ENCODE results near the gene ZNF311.

The ZNF311 gene

GRCh38 chr6:29017428-29017802, 12.3 kb upstream of the ZNF311 start:
- TF ChIP-seq EZH2 (IDR thresholded peaks at IDR 0.05) (no peak), FOXP2 (optimal IDR thresholded peaks at IDR 0.05; ENCODE audit: control extremely low read depth, extremely low read length, insufficient read depth) (no peak), POLR2AphosphoS5 (IDR thresholded peaks at IDR 0.05; ENCODE audit: borderline replicate concordance, low read depth, low read length) (no peak)
- Histone ChIP-seq H3K9me3 (ENCODE audit: low read depth, low read length) (no peaks in the 10 kb centered on the region), H3K4me3 (peak overlapping the region; percentile 94; the same call in 1 of the 2 replicates), H3K9ac (ENCODE audit: insufficient read length) (no peak overlapping the region), H3K27ac (no peak overlapping the region), H3K36me3 (ENCODE audit: insufficient read depth, low read length) (no peaks in the 10 kb centered on the region)
- no peak for DNase-seq (ENCODE audit: low read depth, low spot score)

- no peaks in the 10 kb centered on the region for H3K36me3 ChIP-seq (ENCODE audit: insufficient read depth, low read length)
- H3K27ac ChIP-seq, result no peak overlapping the region
- TF ChIP-seq POLR2AphosphoS5 (IDR thresholded peaks at IDR 0.05; ENCODE audit: borderline replicate concordance, low read depth, low read length), result no peak
- no peak for TF ChIP-seq EZH2 (IDR thresholded peaks at IDR 0.05)
- TF ChIP-seq FOXP2 (optimal IDR thresholded peaks at IDR 0.05; ENCODE audit: control extremely low read depth, extremely low read length, insufficient read depth), result no peak
- no peaks in the 10 kb centered on the region for H3K9me3 ChIP-seq (ENCODE audit: low read depth, low read length)
- DNase-seq (ENCODE audit: low read depth, low spot score), result peak; percentile 61
- peak overlapping the region; percentile 32 for H3K9ac ChIP-seq (ENCODE audit: insufficient read length)
- H3K4me3 ChIP-seq, result peak overlapping the region; percentile 94
These were observed 11.7 kb upstream of the ZNF311 start for GRCh38 chr6:29016559-29017427.

GRCh38 chr6:29014729-29015608, 9.9 kb upstream of the ZNF311 start:
- Histone ChIP-seq H3K4me3 (peak overlapping the region; percentile 38), H3K9ac (ENCODE audit: insufficient read length) (no peak overlapping the region), H3K36me3 (ENCODE audit: insufficient read depth, low read length) (no peaks in the 10 kb centered on the region), H3K9me3 (ENCODE audit: low read depth, low read length) (no peaks in the 10 kb centered on the region), H3K27ac (no peak overlapping the region)
- no peak for TF ChIP-seq FOXP2 (optimal IDR thresholded peaks at IDR 0.05; ENCODE audit: control extremely low read depth, extremely low read length, insufficient read depth)
- no peak for TF ChIP-seq EZH2 (IDR thresholded peaks at IDR 0.05)
- no peak for TF ChIP-seq POLR2AphosphoS5 (IDR thresholded peaks at IDR 0.05; ENCODE audit: borderline replicate concordance, low read depth, low read length)
- DNase-seq (ENCODE audit: low read depth, low spot score), result no peak

- Histone ChIP-seq H3K27ac (no peak overlapping the region), H3K4me3 (peak overlapping the region; percentile 77), H3K36me3 (ENCODE audit: insufficient read depth, low read length) (no peaks in the 10 kb centered on the region), H3K9ac (ENCODE audit: insufficient read length) (no peak overlapping the region), H3K9me3 (ENCODE audit: low read depth, low read length) (no peaks in the 10 kb centered on the region)
- no peak for DNase-seq (ENCODE audit: low read depth, low spot score)
- no peak for TF ChIP-seq POLR2AphosphoS5 (IDR thresholded peaks at IDR 0.05; ENCODE audit: borderline replicate concordance, low read depth, low read length)
- TF ChIP-seq FOXP2 (optimal IDR thresholded peaks at IDR 0.05; ENCODE audit: control extremely low read depth, extremely low read length, insufficient read depth), result no peak
- no peak for TF ChIP-seq EZH2 (IDR thresholded peaks at IDR 0.05)
These were observed 6.2 kb upstream of the ZNF311 start for GRCh38 chr6:29011276-29011734.

- no peaks in the 10 kb centered on the region for H3K36me3 ChIP-seq (ENCODE audit: insufficient read depth, low read length)
- DNase-seq (ENCODE audit: low read depth, low spot score), result no peak
- TF ChIP-seq FOXP2 (optimal IDR thresholded peaks at IDR 0.05; ENCODE audit: control extremely low read depth, extremely low read length, insufficient read depth), result no peak
- no peak for TF ChIP-seq POLR2AphosphoS5 (IDR thresholded peaks at IDR 0.05; ENCODE audit: borderline replicate concordance, low read depth, low read length)
- TF ChIP-seq EZH2 (IDR thresholded peaks at IDR 0.05), result no peak
- H3K9ac ChIP-seq (ENCODE audit: insufficient read length), result no peak overlapping the region
- H3K27ac ChIP-seq, result no peak overlapping the region
- H3K9me3 ChIP-seq (ENCODE audit: low read depth, low read length), result no peaks in the 10 kb centered on the region
- H3K4me3 ChIP-seq, result no peak overlapping the region
These were observed 4.2 kb upstream of the ZNF311 start for GRCh38 chr6:29009358-29009757.

GRCh38 chr6:29008089-29008488, 3.0 kb upstream of the ZNF311 start:
- Histone ChIP-seq H3K9me3 (ENCODE audit: low read depth, low read length) (no peaks in the 10 kb centered on the region), H3K27ac (no peak overlapping the region), H3K36me3 (ENCODE audit: insufficient read depth, low read length) (no peaks in the 10 kb centered on the region), H3K9ac (ENCODE audit: insufficient read length) (no peak overlapping the region), H3K4me3 (no peak overlapping the region)
- TF ChIP-seq EZH2 (IDR thresholded peaks at IDR 0.05) (no peak), FOXP2 (optimal IDR thresholded peaks at IDR 0.05; ENCODE audit: control extremely low read depth, extremely low read length, insufficient read depth) (no peak), POLR2AphosphoS5 (IDR thresholded peaks at IDR 0.05; ENCODE audit: borderline replicate concordance, low read depth, low read length) (no peak)
- no peak for DNase-seq (ENCODE audit: low read depth, low spot score)

- Histone ChIP-seq H3K9ac (ENCODE audit: insufficient read length) (no peak overlapping the region), H3K36me3 (ENCODE audit: insufficient read depth, low read length) (no peaks in the 10 kb centered on the region), H3K27ac (no peak overlapping the region), H3K9me3 (ENCODE audit: low read depth, low read length) (no peaks in the 10 kb centered on the region), H3K4me3 (no peak overlapping the region)
- TF ChIP-seq EZH2 (IDR thresholded peaks at IDR 0.05) (no peak), POLR2AphosphoS5 (IDR thresholded peaks at IDR 0.05; ENCODE audit: borderline replicate concordance, low read depth, low read length) (no peak), FOXP2 (optimal IDR thresholded peaks at IDR 0.05; ENCODE audit: control extremely low read depth, extremely low read length, insufficient read depth) (no peak)
- DNase-seq (ENCODE audit: low read depth, low spot score), result no peak
These were observed 8.1 kb downstream of the ZNF311 start for GRCh38 chr6:28996844-28997510.

All from SK-N-MC (cell line).